GM19395 (cell line): ENCODE measurements around the gene UAP1.

Experiments used
- ATAC-seq: cut with Tn5 transposase; IDR thresholded peaks from one replicate; pipeline ENCODE4 v1.9.1; 2021; ENCODE audit warnings: mild to moderate bottlenecking, moderate library complexity; ENCODE audit not compliant: unreplicated experiment

Gene UAP1

GRCh38 chr1:162561616-162562469 lies at the start of gene UAP1:
TSS of gene UAP1 (plus strand) at chr1:162561722. CDS start at chr1:162566069, 4,347 bp downstream.
- peak; percentile 45 for ATAC-seq

- no peak for ATAC-seq
Observed at GRCh38 chr1:162527314-162527713, 34.2 kb upstream of the UAP1 start.

DNA sequence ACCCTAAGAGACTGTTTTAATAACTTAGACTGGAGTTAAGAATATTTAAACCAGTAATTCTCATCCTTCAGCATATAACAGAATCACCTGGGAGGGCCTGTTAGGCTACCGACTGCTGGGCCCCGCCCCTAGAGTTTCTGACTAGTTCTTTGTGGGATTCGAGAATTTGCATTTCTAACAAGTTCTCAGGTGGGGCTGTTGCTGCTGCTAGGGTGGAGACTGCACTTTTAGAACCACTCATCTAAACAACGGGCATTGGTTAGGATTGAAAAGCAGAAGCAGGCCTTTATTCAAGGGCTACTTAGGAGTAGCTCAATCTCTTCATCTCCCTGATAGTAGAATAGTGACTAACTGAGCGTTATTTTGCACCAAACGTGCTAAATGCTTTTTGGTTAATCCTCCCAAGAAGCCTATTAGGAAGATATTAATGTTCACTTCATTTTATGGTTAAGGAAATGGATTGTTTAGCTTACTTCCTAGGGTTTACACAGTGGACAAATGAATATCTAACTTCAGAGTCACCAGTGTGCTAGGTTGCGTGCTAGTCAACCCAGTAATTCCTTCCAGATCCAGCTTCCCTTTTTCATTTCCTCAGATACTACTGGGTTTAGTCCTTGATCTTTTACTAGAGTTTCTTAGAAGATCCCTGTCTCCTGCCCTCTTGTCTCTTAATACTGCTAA lies 31.1 kb upstream of the UAP1 start:
- peak; percentile 99 for ATAC-seq

- ATAC-seq: no peak
Observed at GRCh38 chr1:162530988-162531319, 30.6 kb upstream of the UAP1 start.

DNA sequence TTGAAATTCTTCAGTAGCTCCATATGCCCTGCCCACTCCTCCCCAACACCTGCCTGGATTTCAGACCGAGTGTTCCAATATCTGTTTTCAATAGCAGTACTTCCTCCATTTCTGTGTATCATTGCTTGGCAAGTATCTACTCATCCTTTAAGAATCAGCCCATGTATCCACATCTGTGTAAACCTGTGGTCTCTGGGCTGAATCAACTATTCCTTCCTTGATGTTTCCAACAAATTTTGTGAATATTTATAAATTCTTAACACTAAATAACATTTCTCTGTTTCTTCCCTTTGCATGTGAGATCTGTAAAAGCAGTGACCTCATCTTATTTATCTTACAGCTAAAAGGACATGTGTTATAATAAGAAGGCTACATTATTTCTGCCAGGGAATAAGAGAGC lies 26.0 kb upstream of the UAP1 start:
- ATAC-seq: no peak

DNA sequence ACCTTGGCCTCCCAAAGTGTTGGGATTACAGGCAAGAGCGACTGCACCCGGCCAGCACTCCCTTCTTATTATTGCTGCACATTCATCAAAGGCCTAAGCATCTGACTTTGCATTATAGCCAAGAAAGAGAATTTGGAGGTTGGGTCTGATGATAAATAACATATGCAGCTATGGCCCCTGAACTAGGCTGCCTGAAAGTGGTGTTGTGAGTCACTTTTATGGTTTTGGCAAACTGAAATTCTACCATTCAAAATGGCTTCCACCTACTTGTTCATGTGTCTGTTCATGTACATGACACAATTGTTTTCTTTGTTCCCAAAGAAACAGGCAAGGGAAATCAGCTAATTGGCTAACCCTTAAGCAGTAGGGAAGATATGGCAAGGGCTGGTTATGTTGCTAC lies 25.0 kb upstream of the UAP1 start:
- ATAC-seq: no peak

DNA sequence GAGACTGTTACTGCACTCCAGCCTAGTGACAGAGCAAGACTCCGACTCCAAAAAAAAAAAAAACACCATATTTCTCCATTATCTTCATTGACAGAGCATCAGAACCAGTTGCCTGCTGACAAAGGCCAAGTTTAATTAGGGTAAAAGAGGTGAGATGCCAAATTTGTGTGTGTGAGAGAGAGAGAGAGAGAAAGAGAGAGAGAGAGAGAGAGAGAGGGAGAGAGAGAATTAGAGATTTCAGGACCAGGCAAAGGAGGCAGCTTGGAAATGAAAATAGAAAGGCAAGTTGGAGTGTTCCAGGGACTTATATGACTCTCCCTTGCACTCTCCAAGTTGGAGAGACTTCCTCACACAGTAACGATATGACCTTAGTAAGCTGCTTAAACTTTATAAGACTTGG lies 24.3 kb upstream of the UAP1 start:
- no peak for ATAC-seq

DNA sequence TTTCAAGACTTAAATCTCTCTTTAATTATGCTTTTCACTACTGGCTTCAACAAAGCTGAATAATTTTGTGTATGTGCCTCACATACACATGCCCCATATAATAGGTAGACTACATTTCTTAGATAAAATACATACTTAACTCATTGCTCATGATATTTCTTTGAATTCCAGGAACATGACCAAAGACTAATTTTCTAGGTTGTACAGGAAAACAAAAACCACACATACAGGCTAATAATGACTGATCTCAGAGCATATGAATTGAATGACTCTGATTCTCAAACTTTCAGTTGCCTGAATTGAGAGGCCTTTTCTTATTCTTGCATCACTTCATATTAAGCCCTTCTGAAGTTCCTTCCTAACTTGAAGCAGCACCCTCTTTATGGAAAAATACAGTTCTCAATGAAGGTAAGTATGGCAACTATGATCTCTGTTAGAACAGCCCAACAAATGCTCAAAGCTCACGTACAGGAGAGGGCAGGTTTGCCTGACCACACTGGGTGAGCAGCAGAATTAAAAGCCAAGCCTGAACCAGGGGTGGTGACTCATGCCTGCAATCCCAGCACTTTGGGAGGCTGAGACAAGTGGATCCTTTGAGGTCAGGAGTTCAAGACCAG lies 22.6 kb upstream of the UAP1 start:
- no peak for ATAC-seq

DNA sequence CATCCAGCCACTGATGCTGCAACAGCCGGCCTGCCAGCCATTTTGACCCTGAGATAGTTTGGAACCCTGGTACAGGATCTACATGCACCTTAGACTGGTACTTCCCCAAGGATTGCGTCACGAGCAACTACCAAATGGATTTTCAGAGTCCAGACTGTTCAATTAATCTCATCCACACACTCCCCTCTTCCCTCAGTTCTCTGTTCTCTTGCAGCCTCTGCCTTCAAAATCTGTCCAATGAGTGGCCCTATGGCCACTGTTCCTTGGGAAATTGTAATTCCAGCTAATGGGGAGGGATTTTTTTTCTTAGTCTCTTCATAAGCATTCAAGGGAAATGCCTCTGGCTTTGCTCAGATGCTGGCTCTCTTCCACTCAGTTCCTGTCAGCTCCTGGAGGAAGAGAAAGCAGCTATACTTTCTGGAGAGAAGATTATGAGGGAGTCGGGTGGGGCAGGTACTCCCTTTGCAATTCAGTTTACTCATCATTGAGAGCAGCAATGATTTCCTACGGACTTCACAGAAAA lies 19.8 kb upstream of the UAP1 start:
- no peak for ATAC-seq

- ATAC-seq: no peak
Observed at GRCh38 chr1:162543228-162543627, 18.3 kb upstream of the UAP1 start.

GRCh38 chr1:162548170-162548569 lies 13.4 kb upstream of the UAP1 start:
- no peak for ATAC-seq

DNA sequence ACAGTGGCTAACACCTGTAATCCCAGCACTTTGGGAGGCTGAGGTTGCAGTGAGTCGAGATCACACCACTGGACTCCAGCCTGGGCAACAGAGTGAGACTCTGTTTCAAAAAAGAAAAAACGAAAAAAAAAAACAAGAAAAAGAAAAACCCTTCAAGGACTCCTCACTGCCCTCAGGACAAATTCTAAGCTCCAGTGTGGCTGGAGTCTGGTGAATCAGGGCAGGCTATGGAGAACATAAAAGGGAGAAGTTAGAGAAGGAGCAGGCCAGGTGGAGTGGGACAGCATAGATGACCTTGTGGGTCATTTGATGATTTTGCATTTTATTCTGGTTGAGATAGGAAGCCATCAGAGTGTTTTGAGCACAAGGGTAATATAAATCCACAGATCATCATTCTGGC lies 12.5 kb upstream of the UAP1 start:
- no peak for ATAC-seq

DNA sequence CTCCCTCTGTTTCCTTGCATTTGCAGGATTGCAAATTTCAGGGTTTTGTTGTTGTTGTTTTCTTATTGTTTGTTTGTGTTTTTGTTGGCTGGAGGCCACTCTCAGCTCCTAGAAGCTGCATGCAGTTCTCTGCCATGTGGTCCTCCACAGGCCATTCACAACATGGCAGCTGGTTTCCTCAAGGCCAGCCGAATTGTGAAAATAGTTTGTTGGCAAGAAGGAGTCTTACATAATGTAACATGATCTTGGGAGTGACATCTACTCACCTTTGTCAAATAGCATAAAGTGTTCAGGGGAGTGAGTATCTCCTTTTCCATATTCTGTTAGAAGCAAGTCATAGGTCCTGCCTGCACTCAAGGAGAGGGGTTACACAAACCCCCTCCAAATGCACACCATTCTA lies 10.6 kb upstream of the UAP1 start:
- no peak for ATAC-seq

- ATAC-seq: no peak
Observed at GRCh38 chr1:162551969-162552683, 9.4 kb upstream of the UAP1 start.

GRCh38 chr1:162552684-162553252 lies 8.8 kb upstream of the UAP1 start:
- no peak for ATAC-seq

DNA sequence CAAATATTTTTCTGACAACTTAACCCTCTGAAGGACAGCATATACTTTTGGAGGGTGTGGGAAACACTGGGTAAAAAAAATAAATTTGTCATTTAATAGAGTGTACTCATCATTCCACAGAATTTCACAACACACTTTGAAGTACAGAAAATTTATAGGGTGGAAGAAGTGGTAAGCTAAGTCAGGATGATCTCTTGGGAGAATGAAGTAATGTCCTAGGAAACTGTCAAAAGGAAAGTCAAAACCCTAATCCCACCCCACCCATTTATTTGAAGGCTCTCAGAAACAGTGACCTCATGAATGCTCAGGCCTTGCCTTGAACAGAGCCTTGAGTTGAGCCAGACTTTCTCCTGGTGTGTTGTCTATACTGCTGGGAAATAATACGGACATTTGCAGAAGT lies 7.3 kb upstream of the UAP1 start:
- ATAC-seq: no peak

DNA sequence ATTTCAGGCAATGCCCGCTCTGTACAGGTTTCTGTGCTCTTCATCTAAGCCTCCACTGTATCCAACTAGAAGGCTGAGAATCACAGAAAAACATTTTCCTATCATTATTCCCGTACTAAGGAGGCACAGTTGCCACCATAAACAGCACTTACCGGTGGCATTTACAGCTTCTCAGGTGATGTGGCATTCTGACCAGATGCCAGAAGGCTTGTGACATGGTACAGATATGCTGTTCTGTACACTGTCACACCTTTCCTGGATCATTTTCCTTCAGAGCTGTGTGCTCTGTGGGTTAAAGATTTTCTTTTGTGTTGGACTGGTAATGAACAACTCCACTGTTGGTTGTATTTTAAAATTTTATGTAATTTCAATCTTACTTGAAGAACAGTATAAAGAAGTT lies 4.0 kb upstream of the UAP1 start:
- no peak for ATAC-seq

- ATAC-seq: no peak
Observed at GRCh38 chr1:162560303-162561036, 1.1 kb upstream of the UAP1 start.

GRCh38 chr1:162561037-162561615 lies 396 bp upstream of the UAP1 start:
- peak; percentile 96 for ATAC-seq

DNA sequence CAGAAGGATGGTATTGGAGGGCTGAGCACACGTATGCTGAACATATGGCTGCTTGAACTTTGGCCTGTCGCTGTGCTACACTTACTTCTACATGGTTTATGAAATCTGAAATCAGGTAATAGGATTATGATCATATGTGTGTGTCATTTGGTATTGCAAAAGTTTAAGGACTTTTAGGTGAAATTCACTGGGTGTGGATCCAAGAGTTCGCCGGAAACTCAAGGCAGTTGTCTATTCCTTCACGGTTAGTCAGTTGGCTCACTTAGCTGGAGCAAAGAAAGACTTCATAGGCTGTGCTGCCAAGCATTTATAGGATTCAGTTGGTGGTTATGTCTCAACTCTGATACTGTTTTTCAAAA lies 927 bp downstream of the UAP1 start:
- ATAC-seq: no peak
